Panc1 (cell line): ENCODE results near the gene FLT3. TPM values are rescaled to one million over a fixed set of nuclear protein-coding genes. Genes with fewer than 3 reads are reported as not detected.

Source experiments
- ATAC-seq: fragments of 200-7000 bp; cut with Tn5 transposase; 2 replicates; pipeline ENCODE4 v1.9.1; 2020; ENCODE audit warnings: mild to moderate bottlenecking, moderate library complexity
- BruUV-seq: library from RNA; stranded (reverse); fragments of 400-500 nt; replicated peaks from 2 replicates; lab custom pipeline; 2021; lab: Mats Ljungman, UMichigan
- CTCF ChIA-PET: fragments of 300-600 bp; sonication (Branson Sonifier 250); formaldehyde crosslinking; loops from one replicate; lab custom pipeline; 2022; ENCODE audit warnings: antibody characterized with exemption; lab: Charles Lee
- POLR2A ChIA-PET: fragments of 300-600 bp; sonication (Branson Sonifier 250); formaldehyde crosslinking; loops from one replicate; lab custom pipeline; 2022; ENCODE audit warnings: antibody characterized with exemption; lab: Charles Lee
- DNase-seq: peaks from one replicate; pipeline ENCODE4 v3.0.0-alpha.2; 2010; ENCODE audit warnings: low read depth, low spot score
- H3K27ac ChIP-seq: 2 replicates; pipeline ENCODE4 v1.5.1; 2011; ENCODE audit warnings: mild to moderate bottlenecking, low read length, inconsistent platforms
- H3K27me3 ChIP-seq: fragments of 200-500 bp; sonication (Bioruptor generic); 2 replicates; pipeline ENCODE4 v1.6.0; 2014; ENCODE audit warnings: low read length, inconsistent platforms; ENCODE audit not compliant: control insufficient read depth, insufficient read depth
- H3K36me3 ChIP-seq: fragments of 200-500 bp; sonication (Bioruptor generic); 2 replicates; pipeline ENCODE4 v1.5.1; 2014; ENCODE audit warnings: inconsistent platforms, mild to moderate bottlenecking, low read length, moderate library complexity; ENCODE audit not compliant: control insufficient read depth, insufficient read depth
- H3K4me1 ChIP-seq: 2 replicates; pipeline ENCODE4 v1.5.1; 2011; ENCODE audit warnings: inconsistent platforms, mild to moderate bottlenecking, low read length, moderate library complexity; ENCODE audit not compliant: control insufficient read depth, insufficient read depth
- H3K4me3 ChIP-seq, 2 experiments: 2 replicates each; pipeline ENCODE4 v1.5.1; 2011 to 2012; ENCODE audit warnings: low read depth in 2 of 2, low read length in 2 of 2, mild to moderate bottlenecking in 2 of 2, inconsistent platforms in 1 of 2, moderate library complexity in 1 of 2
- H3K9me3 ChIP-seq: fragments of 200-500 bp; sonication (Bioruptor generic); 2 replicates; pipeline ENCODE4 v1.5.1; 2014; ENCODE audit warnings: low read depth, mild to moderate bottlenecking, inconsistent platforms, low read length, moderate library complexity; ENCODE audit not compliant: control insufficient read depth, insufficient read depth
- CTCF ChIP-seq: fragments of 450-650 bp; IDR thresholded peaks from 2 replicates; pipeline ENCODE4 v1.5.1; 2017; ENCODE audit warnings: mild to moderate bottlenecking
- POLR2AphosphoS5 ChIP-seq: IDR thresholded peaks from 2 replicates; pipeline ENCODE4 v1.6.1; 2012; ENCODE audit warnings: mild to moderate bottlenecking, low read depth, low read length, moderate library complexity
- REST ChIP-seq, 2 experiments: IDR thresholded peaks; 2 replicates each; pipeline ENCODE4 v1.6.1; 2011 to 2012; ENCODE audit warnings: low read depth in 2 of 2, control low read depth in 1 of 2, low read length in 1 of 2, mild to moderate bottlenecking in 1 of 2, moderate library complexity in 1 of 2; ENCODE audit not compliant: insufficient read depth in 1 of 2
- SIN3A ChIP-seq: IDR thresholded peaks from 2 replicates; pipeline ENCODE4 v1.6.1; 2012; ENCODE audit warnings: low read depth, mild to moderate bottlenecking, low read length, moderate library complexity, borderline replicate concordance; ENCODE audit not compliant: insufficient read depth
- TCF7L2 ChIP-seq: IDR thresholded peaks from 2 replicates; pipeline ENCODE4 v1.6.1; 2011; ENCODE audit warnings: mild to moderate bottlenecking, low read depth, low read length, inconsistent platforms
- in situ Hi-C: cut with HindIII; loops from 2 replicates; pipeline ENCODE4 v1.10.0; 2016; ENCODE audit warnings: low sequenced_read_pairs, low pct_unique_long_range_greater_than_20kb
- intact Hi-C: fragments of 100-400 bp; cut with micrococcal nuclease; formaldehyde crosslinking; loops from one replicate; pipeline ENCODE4 v1.10.0; 2022; ENCODE audit not compliant: unreplicated experiment
- total RNA-seq: library from RNA; stranded (reverse); gene quantifications from one replicate; pipeline ENCODE4 v1.2.1, GENCODE V29; 2021; ENCODE audit not compliant: unreplicated experiment

FLT3 gene
- total RNA-seq, 1 experiment from 2014 or later, result 0.08 TPM

GRCh38 chr13:28131646-28132045, 31.3 kb upstream of the FLT3 start:
- H3K9me3 ChIP-seq, result no peaks in the 10 kb centered on the region
- ChIA-PET CTCF (no interaction called here), POLR2A (no interaction called here)
- no TSS peak for BruUV-seq
- H3K36me3 ChIP-seq, result no peaks in the 10 kb centered on the region
- H3K27me3 ChIP-seq, result no peaks in the 10 kb centered on the region
- H3K4me3 ChIP-seq, result no peak overlapping the region
- no peaks in the 10 kb centered on the region for H3K4me1 ChIP-seq
- H3K27ac ChIP-seq, result no peak overlapping the region
- in situ Hi-C loops, result no loop called here
- DNase-seq, result no peak
- intact Hi-C loops, result no loop called here
- TF ChIP-seq CTCF, result no peak
- no peak for TF ChIP-seq REST (IDR thresholded peaks at IDR 0.05; ENCODE audit: insufficient read depth in 1 of 2, low read depth in 2 of 2, low read length in 1 of 2)
- no peak for ATAC-seq

GRCh38 chr13:28129911-28130693, 29.7 kb upstream of the FLT3 start:
- intact Hi-C loops, result no loop called here
- CTCF ChIA-PET, result no interaction called here
- TF ChIP-seq REST (IDR thresholded peaks at IDR 0.05; ENCODE audit: insufficient read depth in 1 of 2, low read depth in 2 of 2, low read length in 1 of 2) (no peak), POLR2AphosphoS5 (no peak), TCF7L2 (no peak), SIN3A (no peak), CTCF (no peak)
- no peaks in the 10 kb centered on the region for H3K36me3 ChIP-seq
- DNase-seq (no peak), ATAC-seq (no peak)
- in situ Hi-C loops, result no loop called here
- H3K9me3 ChIP-seq, result no peaks in the 10 kb centered on the region
- no peaks in the 10 kb centered on the region for H3K27me3 ChIP-seq
- H3K4me1 ChIP-seq, result no peaks in the 10 kb centered on the region
- H3K4me3 ChIP-seq, result no peak overlapping the region
- no TSS peak for BruUV-seq
- no peak overlapping the region for H3K27ac ChIP-seq
- POLR2A ChIA-PET, result no interaction called here
